Stimulated activated CD4-positive, alpha-beta T cell treated with anti-CD3 and anti-CD28 coated beads, Interleukin-12 subunit alpha, Interleukin-12 subunit beta, amount 100 ng/mL, for 24 hours (primary cell): ENCODE measurements around the gene PARD3.
A peak's percentile ranks its signal among the peaks of the same experiment; 100 is the strongest.
"Not testable (repeated sequence)": the region's sequence is repeated elsewhere in the genome, so short reads cannot be mapped to it uniquely, and the experiment has no call there.

Experiments used
- DNase-seq, 2 experiments: peaks; one replicate each; pipeline ENCODE4 v3.0.0-alpha.2; 2020; ENCODE audit warnings: low read depth in 2 of 2

The PARD3 gene

GRCh38 chr10:34649385-34649784, 165.7 kb downstream of the PARD3 start:
- DNase-seq: no peak

- DNase-seq: no peak
These were observed 166.2 kb downstream of the PARD3 start for GRCh38 chr10:34648919-34649318.

- no peak for DNase-seq
These were observed 166.9 kb downstream of the PARD3 start for GRCh38 chr10:34647875-34648865.

GRCh38 chr10:34647160-34647559, 167.9 kb downstream of the PARD3 start:
- DNase-seq: no peak

- DNase-seq: no peak
These were observed 168.8 kb downstream of the PARD3 start for GRCh38 chr10:34646331-34646730.

- not testable (repeated sequence) for DNase-seq
These were observed 170.3 kb downstream of the PARD3 start for GRCh38 chr10:34644815-34645214.

GRCh38 chr10:34644224-34644623, 170.9 kb downstream of the PARD3 start:
- no peak for DNase-seq

GRCh38 chr10:34643620-34644019, 171.5 kb downstream of the PARD3 start:
- no peak for DNase-seq

GRCh38 chr10:34641913-34642558, 173.1 kb downstream of the PARD3 start:
- no peak for DNase-seq

GRCh38 chr10:34641147-34641912, 173.8 kb downstream of the PARD3 start:
- no peak for DNase-seq

GRCh38 chr10:34638406-34639054, 176.6 kb downstream of the PARD3 start:
- peak; percentile 19 to 68 for DNase-seq

- DNase-seq: peak; percentile 16 to 59
These were observed 177.6 kb downstream of the PARD3 start for GRCh38 chr10:34637418-34637911.

GRCh38 chr10:34635111-34635510, 180.0 kb downstream of the PARD3 start:
- DNase-seq: no peak

- no peak for DNase-seq
These were observed 181.7 kb downstream of the PARD3 start for GRCh38 chr10:34633374-34633773.

GRCh38 chr10:34629084-34629483, 186.0 kb downstream of the PARD3 start:
- no peak for DNase-seq

- no peak for DNase-seq
These were observed 186.8 kb downstream of the PARD3 start for GRCh38 chr10:34628174-34628796.

- no peak for DNase-seq
These were observed 187.4 kb downstream of the PARD3 start for GRCh38 chr10:34627741-34628140.

- no peak for DNase-seq
These were observed 187.8 kb downstream of the PARD3 start for GRCh38 chr10:34627331-34627730.

GRCh38 chr10:34626158-34626880, 188.8 kb downstream of the PARD3 start:
- no peak for DNase-seq
